K562 (cell line): ENCODE results near the gene FTL. TPM values are rescaled to one million over a fixed set of nuclear protein-coding genes. Genes with fewer than 3 reads are reported as not detected.

Source experiments
- ARHGAP35 ChIP-seq: fragments of 450-650 bp; IDR thresholded peaks from 2 replicates; pipeline ENCODE4 v1.6.1; 2018; ENCODE audit not compliant: partially characterized antibody
- CBFA2T3 ChIP-seq: fragments of 450-650 bp; IDR thresholded peaks from 2 replicates; pipeline ENCODE4 v1.6.1; 2017
- CHD2 ChIP-seq: IDR thresholded peaks from 2 replicates; pipeline ENCODE4 v1.6.1; 2011; ENCODE audit warnings: low read depth, low read length
- DLX4 ChIP-seq: fragments of 250-450 bp; sonication (Bioruptor Pico); IDR thresholded peaks from 2 replicates; pipeline ENCODE4 v1.6.1; 2021; ENCODE audit warnings: mild to moderate bottlenecking
- EZH2 ChIP-seq: IDR thresholded peaks from 2 replicates; pipeline ENCODE4 v1.6.1; 2012; ENCODE audit warnings: low read depth, mild to moderate bottlenecking, inconsistent platforms, low read length, borderline replicate concordance
- FOXA3 ChIP-seq, 2 experiments: fragments of 450-650 bp in 1 of 2; sonication (generic) in 1 of 2; formaldehyde crosslinking; IDR thresholded peaks in 1 of 2; conservative IDR thresholded peaks in 1 of 2; 2 replicates each; pipeline versions ENCODE4 v1.4.0 to v1.8.0; 2020 to 2022; ENCODE audit warnings: mild to moderate bottlenecking in 2 of 2, missing genetic modification reagents in 1 of 2
- GTF2B ChIP-seq: IDR thresholded peaks from 2 replicates; pipeline ENCODE4 v1.6.1; 2011; ENCODE audit not compliant: insufficient read length; ENCODE audit errors: extremely low read depth
- MAFG ChIP-seq: fragments of 450-650 bp; conservative IDR thresholded peaks from 2 replicates; pipeline ENCODE4 v1.6.1; 2016; ENCODE audit warnings: missing genetic modification characterization, missing compliant biosample characterization
- MXD1 ChIP-seq: fragments of 250-450 bp; sonication (Bioruptor Pico); IDR thresholded peaks from 2 replicates; pipeline ENCODE4 v1.8.0; 2021; ENCODE audit warnings: borderline replicate concordance, mild to moderate bottlenecking, moderate library complexity; ENCODE audit not compliant: poor library complexity, severe bottlenecking
- NFIC ChIP-seq: fragments of 450-650 bp; IDR thresholded peaks from 2 replicates; pipeline ENCODE4 v1.6.1; 2017; ENCODE audit warnings: mild to moderate bottlenecking, inconsistent platforms
- POLR2H ChIP-seq: IDR thresholded peaks from 2 replicates; pipeline ENCODE4 v1.6.1; 2016; ENCODE audit warnings: missing genetic modification characterization, low read depth, mild to moderate bottlenecking, control low read depth, missing compliant biosample characterization, moderate library complexity
- RBM25 ChIP-seq: fragments of 200-400 bp; formaldehyde crosslinking; IDR thresholded peaks from 2 replicates; pipeline ENCODE4 v1.6.1; 2018; ENCODE audit warnings: low read length, low read depth, moderate library complexity; ENCODE audit not compliant: severe bottlenecking
- SAFB2 ChIP-seq: fragments of 200-400 bp; formaldehyde crosslinking; IDR thresholded peaks from 2 replicates; pipeline ENCODE4 v1.6.1; 2018; ENCODE audit warnings: borderline replicate concordance, low read length, low read depth, moderate library complexity; ENCODE audit not compliant: severe bottlenecking
- SIX5 ChIP-seq, 2 experiments: IDR thresholded peaks; 2 replicates each; pipeline ENCODE4 v1.6.1; 2011; ENCODE audit warnings: low read length in 2 of 2, borderline replicate concordance in 1 of 2, low read depth in 1 of 2, mild to moderate bottlenecking in 1 of 2, moderate library complexity in 1 of 2; ENCODE audit not compliant: insufficient read depth in 1 of 2
- SMAD1 ChIP-seq: fragments of 150-350 bp; IDR thresholded peaks from 2 replicates; pipeline ENCODE4 v1.6.1; 2014; ENCODE audit warnings: low read length, low read depth; ENCODE audit not compliant: partially characterized antibody
- SMC3 ChIP-seq: conservative IDR thresholded peaks from 2 replicates; pipeline ENCODE4 v1.6.1; 2011; ENCODE audit warnings: low read depth, low read length, improper control_type of control experiment; ENCODE audit not compliant: insufficient read depth
- TAF1 ChIP-seq: IDR thresholded peaks from 2 replicates; pipeline ENCODE4 v1.6.1; 2011; ENCODE audit warnings: mild to moderate bottlenecking, low read length, moderate library complexity; ENCODE audit not compliant: insufficient read depth, control insufficient read depth, severe bottlenecking; ENCODE audit errors: extremely low read depth
- ZKSCAN1 ChIP-seq: fragments of 150-350 bp; IDR thresholded peaks from 2 replicates; pipeline ENCODE4 v1.6.1; 2016; ENCODE audit warnings: low read depth, low read length
- ZNF316 ChIP-seq: fragments of 450-650 bp; IDR thresholded peaks from 2 replicates; pipeline ENCODE4 v1.6.1; 2016
- ZNF41 ChIP-seq: fragments of 250-450 bp; sonication (Bioruptor Pico); conservative IDR thresholded peaks from 2 replicates; pipeline ENCODE4 v1.4.0; 2020; ENCODE audit warnings: mild to moderate bottlenecking
- ZNF551 ChIP-seq: fragments of 250-450 bp; sonication (Bioruptor Pico); IDR thresholded peaks from 2 replicates; pipeline ENCODE4 v1.5.0; 2021; ENCODE audit warnings: mild to moderate bottlenecking, moderate library complexity
- ZNF583 ChIP-seq: fragments of 250-450 bp; sonication (Bioruptor Pico); IDR thresholded peaks from 2 replicates; pipeline ENCODE4 v1.4.0; 2020
- polyA plus RNA-seq, 8 experiments: library from polyadenylated mRNA; depleted of rRNA in 4 of 8; stranded (reverse) in 5 of 8; unstranded in 3 of 8; fragments of >200 nt; fragmentation: Nextera tagmentation in 2 of 8; fragmentation: Illumina TruSeq in 1 of 8; extraction: Ambion mirVana in 2 of 8; extraction: Trizol in 1 of 8; gene quantifications; 2 replicates each; pipeline versions ENCODE4 v1.2.1 to v1.2.3, GENCODE V29; 2011 to 2014; ENCODE audit warnings: inconsistent platforms in 1 of 8, missing spikeins in 1 of 8
- total RNA-seq, 7 experiments: library from RNA; depleted of rRNA in 6 of 7; stranded (reverse); fragments of >200 nt in 6 of 7; fragmentation: Illumina TruSeq in 2 of 7; extraction: Trizol in 2 of 7; gene quantifications; 2 replicates each; pipeline versions ENCODE4 v1.2.1 to v1.2.3, GENCODE V29; 2011 to 2021; ENCODE audit warnings: low replicate concordance in 1 of 7
- TF ChIP-seq, protein P1 (sequence below): fragments of 450-650 bp; formaldehyde crosslinking; IDR thresholded peaks from 2 replicates; pipeline ENCODE4 v1.4.0; 2020; ENCODE audit warnings: mild to moderate bottlenecking, moderate library complexity
- TF ChIP-seq, protein P2 (sequence below): fragments of 250-450 bp; sonication (Bioruptor Pico); IDR thresholded peaks from 2 replicates; pipeline ENCODE4 v1.5.0; 2021
- TF ChIP-seq, protein P3 (sequence below): sonication (generic); formaldehyde crosslinking; IDR thresholded peaks from 2 replicates; pipeline ENCODE4 v1.8.1; 2022; ENCODE audit warnings: missing genetic modification reagents

FTL gene
- total and polyA plus RNA-seq, 9 of the 15 experiments (the other 6 are each of a cell fraction or from before 2014, with no cell fraction given), result 1,231 to 27,415 (median 3,965) TPM

GRCh38 chr19:48933382-48933932 lies 31.7 kb upstream of the FTL start, which contains the start of gene DHDH (continued):
- no peak for TF ChIP-seq SMC3
- TF ChIP-seq CBFA2T3, result no peak
- TF ChIP-seq ARHGAP35, result no peak
- no peak for TF ChIP-seq NFIC
- no peak for TF ChIP-seq SMAD1
- peak; percentile 68 for TF ChIP-seq TAF1
- no peak for TF ChIP-seq DLX4 (CRISPR knock-in tag)
- peak; percentile 43 for TF ChIP-seq ZKSCAN1
- TF ChIP-seq ZNF551, result no peak
- no peak for TF ChIP-seq SIX5 (IDR thresholded peaks at IDR 0.05; ENCODE audit: borderline replicate concordance in 1 of 2, insufficient read depth in 1 of 2, low read depth in 1 of 2, low read length in 2 of 2)
- TF ChIP-seq, protein P1, sequence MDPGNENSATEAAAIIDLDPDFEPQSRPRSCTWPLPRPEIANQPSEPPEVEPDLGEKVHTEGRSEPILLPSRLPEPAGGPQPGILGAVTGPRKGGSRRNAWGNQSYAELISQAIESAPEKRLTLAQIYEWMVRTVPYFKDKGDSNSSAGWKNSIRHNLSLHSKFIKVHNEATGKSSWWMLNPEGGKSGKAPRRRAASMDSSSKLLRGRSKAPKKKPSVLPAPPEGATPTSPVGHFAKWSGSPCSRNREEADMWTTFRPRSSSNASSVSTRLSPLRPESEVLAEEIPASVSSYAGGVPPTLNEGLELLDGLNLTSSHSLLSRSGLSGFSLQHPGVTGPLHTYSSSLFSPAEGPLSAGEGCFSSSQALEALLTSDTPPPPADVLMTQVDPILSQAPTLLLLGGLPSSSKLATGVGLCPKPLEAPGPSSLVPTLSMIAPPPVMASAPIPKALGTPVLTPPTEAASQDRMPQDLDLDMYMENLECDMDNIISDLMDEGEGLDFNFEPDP, result no peak
- TF ChIP-seq SAFB2, result no peak
- TF ChIP-seq, protein P2, sequence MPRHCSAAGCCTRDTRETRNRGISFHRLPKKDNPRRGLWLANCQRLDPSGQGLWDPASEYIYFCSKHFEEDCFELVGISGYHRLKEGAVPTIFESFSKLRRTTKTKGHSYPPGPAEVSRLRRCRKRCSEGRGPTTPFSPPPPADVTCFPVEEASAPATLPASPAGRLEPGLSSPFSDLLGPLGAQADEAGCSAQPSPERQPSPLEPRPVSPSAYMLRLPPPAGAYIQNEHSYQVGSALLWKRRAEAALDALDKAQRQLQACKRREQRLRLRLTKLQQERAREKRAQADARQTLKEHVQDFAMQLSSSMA (CRISPR knock-in tag), result no peak
- TF ChIP-seq ZNF583 (CRISPR knock-in tag), result no peak
- TF ChIP-seq POLR2H (tag), result peak; percentile 53; the same call in 1 of the 2 replicates
- TF ChIP-seq GTF2B, result no peak
- TF ChIP-seq RBM25, result no peak
- TF ChIP-seq MXD1, result no peak
- TF ChIP-seq FOXA3 (CRISPR knock-in tag; conservative IDR thresholded peaks at IDR 0.05 in 1 of 2, IDR thresholded peaks at IDR 0.05 in 1 of 2), result 0 out of 4 replicates have a peak, but pooled peaks of 1 of the 2 experiments have one; percentile 34
- TF ChIP-seq ZNF41 (CRISPR knock-in tag), result no peak
- no peak for TF ChIP-seq CHD2
- no peak for TF ChIP-seq MAFG (tag)
- TF ChIP-seq, protein P3, sequence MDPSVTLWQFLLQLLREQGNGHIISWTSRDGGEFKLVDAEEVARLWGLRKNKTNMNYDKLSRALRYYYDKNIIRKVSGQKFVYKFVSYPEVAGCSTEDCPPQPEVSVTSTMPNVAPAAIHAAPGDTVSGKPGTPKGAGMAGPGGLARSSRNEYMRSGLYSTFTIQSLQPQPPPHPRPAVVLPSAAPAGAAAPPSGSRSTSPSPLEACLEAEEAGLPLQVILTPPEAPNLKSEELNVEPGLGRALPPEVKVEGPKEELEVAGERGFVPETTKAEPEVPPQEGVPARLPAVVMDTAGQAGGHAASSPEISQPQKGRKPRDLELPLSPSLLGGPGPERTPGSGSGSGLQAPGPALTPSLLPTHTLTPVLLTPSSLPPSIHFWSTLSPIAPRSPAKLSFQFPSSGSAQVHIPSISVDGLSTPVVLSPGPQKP (CRISPR knock-in tag), result no peak
- TF ChIP-seq ZNF316, result no peak
- TF ChIP-seq EZH2, result no peak
